ENCODE results near the gene SLC46A2. TPM values are rescaled to one million over a fixed set of nuclear protein-coding genes. Genes with fewer than 3 reads are reported as not detected.

Gene SLC46A2
- total and polyA plus RNA-seq, 8 donors, result 0.18 to 0.37 TPM; not detected in 6

DNA sequence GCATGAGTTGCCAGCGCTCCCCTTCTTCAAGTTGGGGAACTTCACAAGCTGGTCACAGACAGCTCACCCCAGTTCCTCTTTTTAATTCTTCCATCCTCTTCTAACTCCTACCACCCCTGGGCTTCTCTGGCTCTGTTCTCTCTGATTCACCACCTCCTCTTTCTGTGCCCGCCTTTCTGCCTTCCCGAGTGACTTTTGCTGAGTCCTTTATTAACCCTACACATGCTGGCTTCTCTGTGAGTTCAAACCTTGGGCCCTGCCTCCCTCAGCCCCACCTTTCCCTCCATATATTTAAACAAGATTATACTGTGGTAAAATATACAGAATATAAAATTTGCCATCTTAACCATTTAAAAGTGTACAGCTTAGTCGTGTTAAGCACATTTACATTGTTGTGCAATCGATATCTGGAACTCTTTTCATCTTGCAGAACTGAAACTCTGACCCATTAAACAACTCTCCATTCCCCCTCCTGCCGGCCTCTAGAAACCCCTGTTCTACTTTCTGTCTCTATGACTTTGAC is 32.0 kb downstream of the SLC46A2 start:
- FAIRE-seq (no peak), ATAC-seq (peak in 3 of 4 donors; percentile 30 to 63 (median 41)), DNase-seq (no peak)
- no peaks in the 10 kb centered on the region for H3K36me3 ChIP-seq
- 62 to 63% methylated on average over 6 of the region's 6 CpGs for WGBS, 2 donors
- intact Hi-C loops (cut with DNase I), result no loop called here
- peaks cover 0 to 4% (median 0%) of the 10 kb centered on the region in 3 donors for H3K4me1 ChIP-seq
- no peak overlapping the region for H3K4me3 ChIP-seq
- H3K27me3 ChIP-seq, result no peaks in the 10 kb centered on the region
- H3K9me3 ChIP-seq, result no peaks in the 10 kb centered on the region
- TF ChIP-seq, protein P1, sequence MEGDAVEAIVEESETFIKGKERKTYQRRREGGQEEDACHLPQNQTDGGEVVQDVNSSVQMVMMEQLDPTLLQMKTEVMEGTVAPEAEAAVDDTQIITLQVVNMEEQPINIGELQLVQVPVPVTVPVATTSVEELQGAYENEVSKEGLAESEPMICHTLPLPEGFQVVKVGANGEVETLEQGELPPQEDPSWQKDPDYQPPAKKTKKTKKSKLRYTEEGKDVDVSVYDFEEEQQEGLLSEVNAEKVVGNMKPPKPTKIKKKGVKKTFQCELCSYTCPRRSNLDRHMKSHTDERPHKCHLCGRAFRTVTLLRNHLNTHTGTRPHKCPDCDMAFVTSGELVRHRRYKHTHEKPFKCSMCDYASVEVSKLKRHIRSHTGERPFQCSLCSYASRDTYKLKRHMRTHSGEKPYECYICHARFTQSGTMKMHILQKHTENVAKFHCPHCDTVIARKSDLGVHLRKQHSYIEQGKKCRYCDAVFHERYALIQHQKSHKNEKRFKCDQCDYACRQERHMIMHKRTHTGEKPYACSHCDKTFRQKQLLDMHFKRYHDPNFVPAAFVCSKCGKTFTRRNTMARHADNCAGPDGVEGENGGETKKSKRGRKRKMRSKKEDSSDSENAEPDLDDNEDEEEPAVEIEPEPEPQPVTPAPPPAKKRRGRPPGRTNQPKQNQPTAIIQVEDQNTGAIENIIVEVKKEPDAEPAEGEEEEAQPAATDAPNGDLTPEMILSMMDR (IDR thresholded peaks at IDR 0.05), result no peak
- H3K27ac ChIP-seq, result no peak overlapping the region

GRCh38 chr9:112858005-112858404 is 32.7 kb downstream of the SLC46A2 start:
- H3K4me1 ChIP-seq, result peaks cover 0 to 4% (median 0%) of the 10 kb centered on the region in 3 donors
- H3K9me3 ChIP-seq, result no peaks in the 10 kb centered on the region
- ATAC-seq, result no peak
- H3K27me3 ChIP-seq, result no peaks in the 10 kb centered on the region
- FAIRE-seq, result no peak
- no peak for DNase-seq
- TF ChIP-seq, protein P1 (IDR thresholded peaks at IDR 0.05), result no peak
- H3K27ac ChIP-seq, result no peak overlapping the region
- no peaks in the 10 kb centered on the region for H3K36me3 ChIP-seq
- no peak overlapping the region for H3K4me3 ChIP-seq
- WGBS, 2 donors, result 85 to 87% methylated on average over 6 of the region's 6 CpGs
- intact Hi-C loops (cut with DNase I), result no loop called here

DNA sequence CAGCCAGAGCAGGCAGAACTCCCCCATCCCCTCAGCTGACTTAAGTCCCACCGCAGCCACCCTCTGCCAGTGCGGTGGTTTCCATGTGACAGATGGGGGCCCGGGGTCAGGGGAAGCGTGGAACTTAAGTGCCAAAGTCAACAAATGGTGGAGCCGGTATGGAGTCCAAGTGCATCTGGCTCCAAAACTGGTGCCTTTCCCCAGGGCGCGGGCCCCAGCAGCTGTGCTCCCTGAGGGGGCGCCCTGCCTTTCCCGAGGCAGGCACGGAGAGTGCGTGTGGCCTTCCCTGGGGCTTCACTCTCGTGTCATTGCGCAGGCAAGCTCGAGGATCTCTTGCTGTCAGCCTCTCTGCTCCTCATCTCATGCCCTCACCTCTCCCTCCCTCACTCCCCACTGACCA is 33.8 kb downstream of the SLC46A2 start:
- H3K4me1 ChIP-seq, result peaks cover 0 to 4% (median 0%) of the 10 kb centered on the region in 3 donors
- FAIRE-seq (no peak), ATAC-seq (no peak), DNase-seq (no peak)
- H3K4me3 ChIP-seq, result no peak overlapping the region
- no peaks in the 10 kb centered on the region for H3K27me3 ChIP-seq
- H3K9me3 ChIP-seq, result no peaks in the 10 kb centered on the region
- no peaks in the 10 kb centered on the region for H3K36me3 ChIP-seq
- intact Hi-C loops (cut with DNase I), result no loop called here
- H3K27ac ChIP-seq, result no peak overlapping the region
- 82 to 86% methylated on average over 14 of the region's 14 CpGs for WGBS, 2 donors
- TF ChIP-seq, protein P1 (IDR thresholded peaks at IDR 0.05), result no peak

GRCh38 chr9:112856200-112856599 is 34.5 kb downstream of the SLC46A2 start:
- H3K4me3 ChIP-seq, result no peak overlapping the region
- peaks cover 0 to 4% (median 0%) of the 10 kb centered on the region in 3 donors for H3K4me1 ChIP-seq
- intact Hi-C loops (cut with DNase I), result no loop called here
- DNase-seq (no peak), FAIRE-seq (no peak), ATAC-seq (no peak)
- no peaks in the 10 kb centered on the region for H3K27me3 ChIP-seq
- H3K36me3 ChIP-seq, result no peaks in the 10 kb centered on the region
- 94 to 99% methylated on average over 8 of the region's 8 CpGs for WGBS, 2 donors
- no peaks in the 10 kb centered on the region for H3K9me3 ChIP-seq
- no peak overlapping the region for H3K27ac ChIP-seq
- TF ChIP-seq, protein P1 (IDR thresholded peaks at IDR 0.05), result no peak

DNA sequence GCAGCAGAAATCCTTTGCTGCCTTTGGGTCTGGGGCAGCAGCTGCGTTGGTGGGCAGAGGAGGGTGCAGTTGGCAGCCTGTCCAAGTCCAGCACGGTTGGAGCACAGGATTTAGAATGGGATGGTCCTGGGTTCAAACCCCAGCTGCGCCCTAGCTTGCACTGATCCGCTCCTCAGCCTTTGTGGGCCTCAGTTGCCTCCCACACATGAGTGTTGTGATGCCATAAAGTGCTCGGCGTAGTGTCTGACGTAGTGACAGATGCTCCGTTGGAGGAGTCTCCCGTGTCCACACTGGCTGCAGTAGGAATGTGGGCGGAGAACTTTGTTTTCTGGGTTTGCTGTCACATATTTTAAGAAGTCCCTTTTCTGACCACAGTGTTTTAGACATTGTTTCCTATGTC is 36.0 kb downstream of the SLC46A2 start:
- Histone ChIP-seq H3K4me1 (no peaks in the 10 kb centered on the region), H3K27me3 (no peaks in the 10 kb centered on the region), H3K4me3 (no peak overlapping the region), H3K36me3 (no peaks in the 10 kb centered on the region), H3K9me3 (no peaks in the 10 kb centered on the region), H3K27ac (no peak overlapping the region)
- intact Hi-C loops (cut with DNase I), result no loop called here
- 87 to 91% methylated on average over 10 of the region's 10 CpGs for WGBS, 2 donors
- DNase-seq (no peak), FAIRE-seq (no peak), ATAC-seq (no peak)
- TF ChIP-seq, protein P1 (IDR thresholded peaks at IDR 0.05), result no peak
